HG02798 (cell line): ENCODE measurements around the gene CCL7.

Experiments
- ATAC-seq: cut with Tn5 transposase; IDR thresholded peaks from one replicate; pipeline ENCODE4 v1.9.1; 2021; ENCODE audit warnings: mild to moderate bottlenecking; ENCODE audit not compliant: unreplicated experiment, poor library complexity

CCL7 gene

DNA sequence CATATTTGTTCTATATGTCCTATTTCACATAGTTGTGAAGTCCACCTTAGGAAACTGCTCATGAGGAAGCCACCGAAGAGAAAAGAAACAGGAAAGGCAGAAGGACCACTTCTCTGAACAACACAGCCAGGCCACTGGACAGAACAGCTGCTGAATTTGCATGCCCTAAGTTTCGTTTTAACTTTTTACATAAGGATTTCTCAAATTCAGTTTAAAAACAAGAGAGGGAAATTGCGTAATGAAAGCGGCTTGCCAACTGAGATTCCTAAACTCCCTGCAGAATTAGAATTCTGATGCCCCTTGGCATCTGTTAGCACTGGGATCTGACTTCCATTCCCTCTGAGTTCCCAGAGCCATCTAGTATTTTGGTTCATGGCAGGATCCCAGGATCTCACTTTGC is 44.3 kb downstream of the CCL7 start:
- ATAC-seq = no peak

DNA sequence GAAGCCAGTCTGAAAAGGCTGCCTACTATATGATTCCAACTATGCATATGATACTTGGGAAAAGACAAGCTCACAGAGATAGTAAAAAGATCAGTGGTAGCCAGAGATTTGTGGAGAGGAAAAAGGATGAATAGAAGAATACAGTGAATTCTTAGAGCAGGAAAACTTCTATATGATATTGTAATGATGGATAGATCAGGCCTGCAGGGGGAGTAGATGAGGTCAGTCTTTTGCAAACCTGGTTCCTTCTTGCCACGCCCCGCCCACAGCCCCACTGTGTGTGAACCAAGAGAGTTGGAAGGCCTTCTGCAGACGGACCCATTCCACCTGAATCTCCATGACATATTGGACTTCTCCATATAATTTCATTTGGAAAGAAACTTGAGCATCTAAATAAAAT is 48.5 kb downstream of the CCL7 start:
- no peak for ATAC-seq

- ATAC-seq = no peak
These were observed 49.0 kb downstream of the CCL7 start, which contains the start of gene CCL8 for GRCh38 chr17:34319039-34319483. Gene CCL8 (plus strand): TSS chr17:34319435. CDS start chr17:34319502, 67 bp downstream.
